Islet precursor cell (in vitro differentiated cells): ENCODE data around the gene HYI.
A peak's percentile ranks its signal among the peaks of the same experiment; 100 is the strongest.
"Not testable (repeated sequence)": the region's sequence is repeated elsewhere in the genome, so short reads cannot be mapped to it uniquely, and the experiment has no call there.

ENCODE experiments used
- DNase-seq: peaks from one replicate; pipeline ENCODE4 v3.0.0-alpha.2; 2018

HYI gene

GRCh38 chr1:43464681-43465504 lies 11.2 kb upstream of the HYI start:
- DNase-seq = no peak

- DNase-seq = no peak
Observed at GRCh38 chr1:43463479-43463878, 9.7 kb upstream of the HYI start.

GRCh38 chr1:43460988-43461693 lies 7.4 kb upstream of the HYI start:
- DNase-seq = no peak

- DNase-seq = not testable (repeated sequence)
Observed at GRCh38 chr1:43458379-43458778, 4.6 kb upstream of the HYI start.

- DNase-seq = no peak
Observed at GRCh38 chr1:43455213-43455889, 1.6 kb upstream of the HYI start.

- peak; percentile 87 for DNase-seq
Observed at GRCh38 chr1:43454270-43455011, 710 bp upstream of the HYI start.

GRCh38 chr1:43452789-43453441 lies 816 bp downstream of the HYI start:
- peak; percentile 57 for DNase-seq

- peak; percentile 48 for DNase-seq
Observed at GRCh38 chr1:43451701-43452532, 1.8 kb downstream of the HYI start.

- peak; percentile 46 for DNase-seq
Observed at GRCh38 chr1:43451157-43451591, 2.6 kb downstream of the HYI start.

- peak; percentile 57 for DNase-seq
Observed at GRCh38 chr1:43450251-43450941, 3.3 kb downstream of the HYI start.

GRCh38 chr1:43449708-43450069 lies 4.0 kb downstream of the HYI start:
- DNase-seq = no peak

- peak; percentile 43 for DNase-seq
Observed at GRCh38 chr1:43448955-43449707, 4.6 kb downstream of the HYI start.

- peak; percentile 54 for DNase-seq
Observed at GRCh38 chr1:43447891-43448708, 5.6 kb downstream of the HYI start.

- peak; percentile 51 for DNase-seq
Observed at GRCh38 chr1:43446881-43447835, 6.6 kb downstream of the HYI start.

- DNase-seq = peak; percentile 49
Observed at GRCh38 chr1:43446388-43446740, 7.4 kb downstream of the HYI start.

- no peak for DNase-seq
Observed at GRCh38 chr1:43445606-43446387, 7.9 kb downstream of the HYI start.

GRCh38 chr1:43444836-43445235 lies 8.9 kb downstream of the HYI start:
- DNase-seq = peak; percentile 57
